ENCODE data around the gene SLC22A14.
"Not testable (repeated sequence)": the region's sequence is repeated elsewhere in the genome, so short reads cannot be mapped to it uniquely, and the experiment has no call there.

The SLC22A14 gene

GRCh38 chr3:38314112-38314763 is 32.1 kb downstream of the SLC22A14 start:
- no peak for FAIRE-seq

- no peak for FAIRE-seq
Observed at GRCh38 chr3:38314764-38315487, 32.8 kb downstream of the SLC22A14 start.

- no peak for FAIRE-seq
Observed at GRCh38 chr3:38315488-38316230, 33.6 kb downstream of the SLC22A14 start.

GRCh38 chr3:38316356-38317191 is 34.5 kb downstream of the SLC22A14 start:
- FAIRE-seq, result no peak

- FAIRE-seq, result no peak
Observed at GRCh38 chr3:38317192-38317759, 35.2 kb downstream of the SLC22A14 start.

- no peak for FAIRE-seq
Observed at GRCh38 chr3:38318766-38319671, 36.9 kb downstream of the SLC22A14 start.

- not testable (repeated sequence) for FAIRE-seq
Observed at GRCh38 chr3:38320638-38321037, 38.5 kb downstream of the SLC22A14 start.

- no peak for FAIRE-seq
Observed at GRCh38 chr3:38323060-38323459, 41.0 kb downstream of the SLC22A14 start.

GRCh38 chr3:38325256-38325655 is 43.2 kb downstream of the SLC22A14 start:
- no peak for FAIRE-seq

GRCh38 chr3:38327335-38328009 is 45.4 kb downstream of the SLC22A14 start:
- FAIRE-seq, result no peak

- FAIRE-seq, result no peak
Observed at GRCh38 chr3:38331257-38332022, 49.3 kb downstream of the SLC22A14 start.

GRCh38 chr3:38332201-38332600 is 50.1 kb downstream of the SLC22A14 start:
- FAIRE-seq, result no peak

GRCh38 chr3:38334142-38335055 is 52.3 kb downstream of the SLC22A14 start:
- no peak for FAIRE-seq

- no peak for FAIRE-seq
Observed at GRCh38 chr3:38335263-38335662, 53.2 kb downstream of the SLC22A14 start.

- FAIRE-seq, result no peak
Observed at GRCh38 chr3:38337703-38338102, 55.6 kb downstream of the SLC22A14 start.

- no peak for FAIRE-seq
Observed at GRCh38 chr3:38343797-38344594, 61.9 kb downstream of the SLC22A14 start.

- no peak for FAIRE-seq
Observed at GRCh38 chr3:38345879-38346586, 63.9 kb downstream of the SLC22A14 start.
